ENCODE results near the gene CFAP97D1. TPM values are rescaled to one million over a fixed set of nuclear protein-coding genes. Genes with fewer than 3 reads are reported as not detected.

CFAP97D1 gene
- not detected for total RNA-seq

GRCh38 chr17:43780135-43780534 lies at the start of gene CFAP97D1:
Gene CFAP97D1 (plus strand): TSS chr17:43780435. CDS start chr17:43780463, 28 bp downstream.
- Mint-ChIP-seq H3K27me3 (ENCODE audit: low read depth) (peaks cover 33% of the 10 kb centered on the region), H3K4me3 (peak within 1 kb of the TSS; percentile 76), H3K36me3 (ENCODE audit: insufficient read depth) (no peaks in the 10 kb centered on the region), H3K9me3 (no peaks in the 10 kb centered on the region), H3K4me1 (ENCODE audit: low read depth) (peaks cover 10% of the 10 kb centered on the region)
- no peak for ATAC-seq
- no peak for DNase-seq

- ATAC-seq: no peak
- DNase-seq: no peak
- no peaks in the 10 kb centered on the region for H3K4me1 Mint-ChIP-seq (ENCODE audit: low read depth)
- H3K27me3 Mint-ChIP-seq (ENCODE audit: low read depth): peaks cover 6% of the 10 kb centered on the region
- no peak overlapping the region for H3K4me3 Mint-ChIP-seq
- no peaks in the 10 kb centered on the region for H3K36me3 Mint-ChIP-seq (ENCODE audit: insufficient read depth)
- peaks cover 7% of the 10 kb centered on the region for H3K9me3 Mint-ChIP-seq
Observed at GRCh38 chr17:43732958-43733357, 47.3 kb upstream of the CFAP97D1 start.

GRCh38 chr17:43733956-43734355 lies 46.3 kb upstream of the CFAP97D1 start:
- Mint-ChIP-seq H3K27me3 (ENCODE audit: low read depth) (peaks cover 11% of the 10 kb centered on the region), H3K4me3 (no peak overlapping the region), H3K36me3 (ENCODE audit: insufficient read depth) (no peaks in the 10 kb centered on the region), H3K4me1 (ENCODE audit: low read depth) (no peaks in the 10 kb centered on the region), H3K9me3 (peaks cover 7% of the 10 kb centered on the region)
- ATAC-seq (no peak), DNase-seq (no peak)

- peaks cover 14% of the 10 kb centered on the region for H3K27me3 Mint-ChIP-seq (ENCODE audit: low read depth)
- no peaks in the 10 kb centered on the region for H3K36me3 Mint-ChIP-seq (ENCODE audit: insufficient read depth)
- no peaks in the 10 kb centered on the region for H3K4me1 Mint-ChIP-seq (ENCODE audit: low read depth)
- no peak for ATAC-seq
- no peak overlapping the region for H3K4me3 Mint-ChIP-seq
- H3K9me3 Mint-ChIP-seq: peaks cover 7% of the 10 kb centered on the region
- DNase-seq: no peak
Observed at GRCh38 chr17:43734376-43734775, 45.9 kb upstream of the CFAP97D1 start.

GRCh38 chr17:43736389-43736788 lies 43.8 kb upstream of the CFAP97D1 start:
- DNase-seq (no peak), ATAC-seq (no peak)
- peaks cover 19% of the 10 kb centered on the region for H3K27me3 Mint-ChIP-seq (ENCODE audit: low read depth)
- no peak overlapping the region for H3K4me3 Mint-ChIP-seq
- H3K9me3 Mint-ChIP-seq: peaks cover 7% of the 10 kb centered on the region
- no peaks in the 10 kb centered on the region for H3K36me3 Mint-ChIP-seq (ENCODE audit: insufficient read depth)
- no peaks in the 10 kb centered on the region for H3K4me1 Mint-ChIP-seq (ENCODE audit: low read depth)

GRCh38 chr17:43737722-43738121 lies 42.5 kb upstream of the CFAP97D1 start:
- no peak for DNase-seq
- ATAC-seq: no peak
- Mint-ChIP-seq H3K4me1 (ENCODE audit: low read depth) (no peaks in the 10 kb centered on the region), H3K36me3 (ENCODE audit: insufficient read depth) (no peaks in the 10 kb centered on the region), H3K9me3 (peaks cover 7% of the 10 kb centered on the region), H3K4me3 (no peak overlapping the region), H3K27me3 (ENCODE audit: low read depth) (peaks cover 20% of the 10 kb centered on the region)

- H3K4me3 Mint-ChIP-seq: no peak overlapping the region
- peaks cover 44% of the 10 kb centered on the region for H3K27me3 Mint-ChIP-seq (ENCODE audit: low read depth)
Observed at GRCh38 chr17:43740541-43740940, 39.7 kb upstream of the CFAP97D1 start.

GRCh38 chr17:43741636-43742035 lies 38.6 kb upstream of the CFAP97D1 start:
- DNase-seq (no peak), ATAC-seq (no peak)
- Mint-ChIP-seq H3K36me3 (ENCODE audit: insufficient read depth) (no peaks in the 10 kb centered on the region), H3K27me3 (ENCODE audit: low read depth) (peaks cover 51% of the 10 kb centered on the region), H3K9me3 (no peaks in the 10 kb centered on the region), H3K4me1 (ENCODE audit: low read depth) (no peaks in the 10 kb centered on the region), H3K4me3 (no peak overlapping the region)

More at GRCh38 chr17:43740541-43740940, 39.7 kb upstream of the CFAP97D1 start:
- Mint-ChIP-seq H3K9me3 (no peaks in the 10 kb centered on the region), H3K36me3 (ENCODE audit: insufficient read depth) (no peaks in the 10 kb centered on the region), H3K4me1 (ENCODE audit: low read depth) (no peaks in the 10 kb centered on the region)
- DNase-seq: no peak
- no peak for ATAC-seq

- Mint-ChIP-seq H3K4me3 (no peak overlapping the region), H3K36me3 (ENCODE audit: insufficient read depth) (no peaks in the 10 kb centered on the region), H3K9me3 (no peaks in the 10 kb centered on the region), H3K4me1 (ENCODE audit: low read depth) (no peaks in the 10 kb centered on the region), H3K27me3 (ENCODE audit: low read depth) (peaks cover 55% of the 10 kb centered on the region)
- ATAC-seq: no peak
- DNase-seq: no peak
Observed at GRCh38 chr17:43745541-43745940, 34.7 kb upstream of the CFAP97D1 start.

GRCh38 chr17:43750153-43750552 lies 30.1 kb upstream of the CFAP97D1 start:
- Mint-ChIP-seq H3K4me1 (ENCODE audit: low read depth) (peaks cover 4% of the 10 kb centered on the region), H3K36me3 (ENCODE audit: insufficient read depth) (no peaks in the 10 kb centered on the region), H3K9me3 (no peaks in the 10 kb centered on the region), H3K27me3 (ENCODE audit: low read depth) (peaks cover 57% of the 10 kb centered on the region), H3K4me3 (no peak overlapping the region)
- DNase-seq (no peak), ATAC-seq (no peak)

- no peak for DNase-seq
- peaks cover 4% of the 10 kb centered on the region for H3K4me1 Mint-ChIP-seq (ENCODE audit: low read depth)
- no peak for ATAC-seq
Observed at GRCh38 chr17:43753493-43754129, 26.6 kb upstream of the CFAP97D1 start.

GRCh38 chr17:43754947-43755346 lies 25.3 kb upstream of the CFAP97D1 start:
- DNase-seq (no peak), ATAC-seq (no peak)
- Mint-ChIP-seq H3K27me3 (ENCODE audit: low read depth) (peaks cover 54% of the 10 kb centered on the region), H3K4me3 (no peak overlapping the region), H3K9me3 (no peaks in the 10 kb centered on the region), H3K36me3 (ENCODE audit: insufficient read depth) (no peaks in the 10 kb centered on the region), H3K4me1 (ENCODE audit: low read depth) (peaks cover 4% of the 10 kb centered on the region)

More at GRCh38 chr17:43753493-43754129, 26.6 kb upstream of the CFAP97D1 start:
- H3K36me3 Mint-ChIP-seq (ENCODE audit: insufficient read depth): no peaks in the 10 kb centered on the region
- no peak overlapping the region for H3K4me3 Mint-ChIP-seq
- H3K9me3 Mint-ChIP-seq: no peaks in the 10 kb centered on the region
- peaks cover 56% of the 10 kb centered on the region for H3K27me3 Mint-ChIP-seq (ENCODE audit: low read depth)

GRCh38 chr17:43755389-43755875 lies 24.8 kb upstream of the CFAP97D1 start:
- peaks cover 4% of the 10 kb centered on the region for H3K4me1 Mint-ChIP-seq (ENCODE audit: low read depth)
- peaks cover 49% of the 10 kb centered on the region for H3K27me3 Mint-ChIP-seq (ENCODE audit: low read depth)
- peak in 1 of 2 donors; percentile 57 for ATAC-seq
- no peak overlapping the region for H3K4me3 Mint-ChIP-seq
- DNase-seq: no peak
- no peaks in the 10 kb centered on the region for H3K36me3 Mint-ChIP-seq (ENCODE audit: insufficient read depth)
- H3K9me3 Mint-ChIP-seq: no peaks in the 10 kb centered on the region

GRCh38 chr17:43756201-43756600 lies 24.0 kb upstream of the CFAP97D1 start:
- no peaks in the 10 kb centered on the region for H3K36me3 Mint-ChIP-seq (ENCODE audit: insufficient read depth)

GRCh38 chr17:43757171-43757660 lies 23.0 kb upstream of the CFAP97D1 start:
- Mint-ChIP-seq H3K36me3 (ENCODE audit: insufficient read depth) (no peaks in the 10 kb centered on the region), H3K9me3 (no peaks in the 10 kb centered on the region), H3K4me3 (no peak overlapping the region), H3K27me3 (ENCODE audit: low read depth) (peaks cover 41% of the 10 kb centered on the region), H3K4me1 (ENCODE audit: low read depth) (peaks cover 4% of the 10 kb centered on the region)
- no peak for DNase-seq
- no peak for ATAC-seq

More at GRCh38 chr17:43756201-43756600, 24.0 kb upstream of the CFAP97D1 start:
- Mint-ChIP-seq H3K27me3 (ENCODE audit: low read depth) (peaks cover 46% of the 10 kb centered on the region), H3K4me1 (ENCODE audit: low read depth) (peaks cover 4% of the 10 kb centered on the region), H3K4me3 (no peak overlapping the region), H3K9me3 (no peaks in the 10 kb centered on the region)
- ATAC-seq: no peak
- DNase-seq: no peak
